Activated CD8-positive, alpha-beta memory T cell treated with anti-CD3 and anti-CD28 coated beads for 48 hours (primary cell): ENCODE data around the gene FAM111A.

Experiments
- DNase-seq, 3 experiments: peaks; one replicate each; pipeline ENCODE4 v3.0.0-alpha.2; 2020; ENCODE audit warnings: low read depth in 2 of 3, low spot score in 2 of 3

Gene FAM111A

GRCh38 chr11:59141191-59141590 is 1.5 kb upstream of the FAM111A start:
- no peak for DNase-seq

DNA sequence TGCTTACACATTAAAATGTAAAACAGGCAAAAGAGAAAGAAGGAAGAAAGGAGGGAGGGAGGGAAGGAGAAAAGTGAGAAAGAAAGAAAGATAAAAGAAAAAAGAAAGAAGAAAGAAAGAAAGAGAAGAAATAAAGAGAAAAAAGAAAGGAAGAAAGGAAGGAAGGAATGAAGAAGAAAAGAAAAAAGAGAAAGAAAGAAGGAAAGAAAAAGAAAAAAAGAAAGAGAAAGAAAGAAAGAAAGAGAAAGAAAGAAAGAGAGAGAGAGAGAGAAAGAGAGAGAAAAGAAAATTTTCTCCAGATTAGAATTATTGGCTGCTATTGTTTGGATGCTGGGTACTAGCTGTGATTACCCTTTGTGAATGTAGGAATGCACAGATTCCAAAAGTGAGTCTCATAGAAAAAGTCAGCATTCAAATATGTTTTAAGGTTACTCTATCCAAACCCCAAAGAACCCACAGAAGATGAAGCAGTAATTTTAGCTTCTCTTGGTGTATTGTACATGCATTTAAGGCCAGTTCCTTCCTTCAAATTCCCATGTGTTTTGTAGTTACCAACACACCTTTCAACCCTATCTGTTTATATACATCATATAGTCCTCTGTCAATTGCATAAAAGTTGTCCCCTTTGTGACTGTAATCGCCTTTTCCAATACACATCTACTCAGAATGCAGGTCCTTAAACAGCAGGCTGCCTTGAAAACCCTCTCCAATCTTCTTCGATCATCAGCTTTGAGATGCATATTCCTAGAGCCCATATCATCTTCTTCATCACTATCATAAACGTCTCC is 789 bp upstream of the FAM111A start:
- DNase-seq: no peak

GRCh38 chr11:59144096-59144495 is 1.4 kb downstream of the FAM111A start:
- no peak for DNase-seq

- peak; percentile 51 to 57 (median 52) for DNase-seq
Measured at GRCh38 chr11:59144579-59145345, 2.1 kb downstream of the FAM111A start.

GRCh38 chr11:59145534-59145933 is 2.9 kb downstream of the FAM111A start:
- DNase-seq: no peak

GRCh38 chr11:59151761-59152160 is 9.1 kb downstream of the FAM111A start:
- DNase-seq: no peak

DNA sequence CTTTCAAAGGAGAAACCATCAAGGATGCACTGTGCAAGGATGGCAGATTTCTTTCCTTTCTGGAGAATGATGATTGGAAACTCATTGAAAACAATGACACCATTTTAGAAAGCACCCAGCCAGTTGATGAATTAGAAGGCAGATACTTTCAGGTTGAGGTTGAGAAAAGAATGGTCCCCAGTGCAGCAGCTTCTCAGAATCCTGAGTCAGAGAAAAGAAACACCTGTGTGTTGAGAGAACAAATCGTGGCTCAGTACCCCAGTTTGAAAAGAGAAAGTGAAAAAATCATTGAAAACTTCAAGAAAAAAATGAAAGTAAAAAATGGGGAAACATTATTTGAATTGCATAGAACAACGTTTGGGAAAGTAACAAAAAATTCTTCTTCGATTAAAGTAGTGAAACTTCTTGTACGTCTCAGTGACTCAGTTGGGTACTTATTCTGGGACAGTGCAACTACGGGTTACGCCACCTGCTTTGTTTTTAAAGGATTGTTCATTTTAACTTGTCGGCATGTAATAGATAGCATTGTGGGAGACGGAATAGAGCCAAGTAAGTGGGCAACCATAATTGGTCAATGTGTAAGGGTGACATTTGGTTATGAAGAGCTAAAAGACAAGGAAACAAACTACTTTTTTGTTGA is 9.8 kb downstream of the FAM111A start:
- no peak for DNase-seq

- DNase-seq: no peak
Measured at GRCh38 chr11:59154610-59155009, 12.0 kb downstream of the FAM111A start.

GRCh38 chr11:59157433-59157832 is 14.8 kb downstream of the FAM111A start:
- no peak for DNase-seq

DNA sequence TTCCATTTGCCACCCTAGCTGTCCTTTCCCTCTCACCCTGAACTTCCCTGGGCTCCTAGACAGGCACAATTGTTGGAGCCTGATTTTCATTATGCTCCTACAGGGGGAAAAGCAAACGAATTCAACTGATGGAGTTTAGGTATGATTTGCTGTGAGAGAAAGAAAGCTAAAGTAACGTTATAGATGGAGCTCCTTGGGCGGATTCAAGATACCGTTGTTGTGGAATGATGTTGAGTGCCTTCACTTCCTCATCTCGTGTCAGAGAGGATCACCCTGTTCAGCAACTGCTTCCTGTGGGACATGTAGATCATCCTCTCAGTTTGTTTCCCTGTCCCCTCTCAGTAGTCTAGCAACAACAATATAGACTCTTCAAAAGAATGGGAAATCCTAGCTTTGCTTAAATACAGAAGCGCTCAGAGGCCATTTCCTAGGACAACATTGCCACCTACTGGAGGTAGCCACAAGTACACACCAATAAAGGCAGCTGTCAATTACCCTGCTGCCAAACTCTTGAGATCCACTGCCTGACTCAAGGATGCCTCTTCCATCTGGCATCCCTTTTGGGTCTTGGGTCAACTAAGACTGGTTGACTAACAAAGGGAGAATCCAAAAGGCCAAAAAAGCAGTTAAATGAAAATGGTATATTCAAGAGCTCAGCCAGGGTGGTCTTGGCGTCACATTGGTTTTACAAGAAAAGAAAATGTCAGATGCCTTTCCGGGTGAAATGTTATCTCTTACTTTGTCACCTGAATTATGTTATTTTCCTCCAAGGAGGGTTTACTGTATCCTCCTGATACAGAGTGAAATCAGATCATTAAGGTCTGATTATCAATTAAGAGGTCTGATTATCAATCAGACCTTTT is 15.8 kb downstream of the FAM111A start:
- DNase-seq: no peak

DNA sequence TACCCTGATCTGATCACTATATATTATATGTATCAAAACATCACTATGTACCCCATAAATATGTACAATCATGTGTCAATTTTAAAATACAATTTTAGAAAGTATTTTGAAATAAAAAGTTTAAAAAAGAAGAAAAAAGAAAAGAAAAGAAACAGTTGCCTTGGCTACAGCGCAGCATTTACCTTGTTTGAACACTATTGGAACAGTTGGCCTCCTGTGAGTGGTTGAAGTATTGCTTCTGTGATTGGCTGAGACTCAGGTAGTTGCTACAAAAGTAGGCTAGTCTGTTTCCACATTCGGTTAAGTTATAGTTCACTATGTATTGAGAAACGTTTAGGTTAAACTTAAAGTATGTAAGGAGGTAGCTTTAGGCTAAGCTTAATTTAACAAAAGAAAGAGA is 21.4 kb downstream of the FAM111A start:
- no peak for DNase-seq

- peak; percentile 64 to 77 (median 75) for DNase-seq
Measured at GRCh38 chr11:59171508-59172322, 29.1 kb downstream of the FAM111A start, which contains the start of gene DTX4. Gene DTX4 (plus strand): TSS chr11:59172132. CDS start chr11:59172596, 464 bp downstream.

DNA sequence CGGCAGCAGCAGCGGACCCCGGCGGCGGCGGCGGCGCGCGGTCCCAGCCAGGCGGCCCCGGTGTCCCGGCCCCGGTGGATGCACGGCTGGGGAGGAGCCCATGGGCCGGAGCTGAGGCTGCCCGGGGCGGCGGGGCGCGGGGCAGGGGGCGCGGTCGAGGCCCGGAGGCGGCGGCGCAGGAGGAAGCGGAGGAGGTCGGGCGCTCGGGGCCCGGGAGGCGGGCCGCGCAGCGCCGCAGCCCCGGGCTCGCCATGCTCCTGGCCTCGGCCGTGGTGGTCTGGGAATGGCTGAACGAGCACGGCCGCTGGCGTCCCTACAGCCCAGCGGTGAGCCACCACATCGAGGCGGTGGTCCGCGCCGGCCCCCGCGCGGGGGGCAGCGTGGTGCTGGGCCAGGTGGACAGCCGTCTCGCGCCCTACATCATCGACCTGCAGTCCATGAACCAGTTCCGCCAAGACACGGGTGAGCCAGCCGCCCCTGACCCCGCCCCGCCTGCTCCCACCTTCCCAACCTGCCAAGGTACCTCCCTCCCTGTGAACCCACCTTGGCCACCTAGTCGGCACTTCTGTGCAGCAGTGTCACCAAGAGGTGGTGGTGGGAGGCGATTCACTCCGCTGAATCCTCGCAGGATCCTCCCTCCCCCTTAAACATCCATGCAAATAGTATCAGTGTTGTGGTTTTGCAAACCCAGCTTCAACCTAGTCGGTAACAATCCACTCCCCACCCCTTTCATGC is 29.9 kb downstream of the FAM111A start:
- no peak for DNase-seq

GRCh38 chr11:59173080-59173963 is 30.7 kb downstream of the FAM111A start:
- DNase-seq: no peak

DNA sequence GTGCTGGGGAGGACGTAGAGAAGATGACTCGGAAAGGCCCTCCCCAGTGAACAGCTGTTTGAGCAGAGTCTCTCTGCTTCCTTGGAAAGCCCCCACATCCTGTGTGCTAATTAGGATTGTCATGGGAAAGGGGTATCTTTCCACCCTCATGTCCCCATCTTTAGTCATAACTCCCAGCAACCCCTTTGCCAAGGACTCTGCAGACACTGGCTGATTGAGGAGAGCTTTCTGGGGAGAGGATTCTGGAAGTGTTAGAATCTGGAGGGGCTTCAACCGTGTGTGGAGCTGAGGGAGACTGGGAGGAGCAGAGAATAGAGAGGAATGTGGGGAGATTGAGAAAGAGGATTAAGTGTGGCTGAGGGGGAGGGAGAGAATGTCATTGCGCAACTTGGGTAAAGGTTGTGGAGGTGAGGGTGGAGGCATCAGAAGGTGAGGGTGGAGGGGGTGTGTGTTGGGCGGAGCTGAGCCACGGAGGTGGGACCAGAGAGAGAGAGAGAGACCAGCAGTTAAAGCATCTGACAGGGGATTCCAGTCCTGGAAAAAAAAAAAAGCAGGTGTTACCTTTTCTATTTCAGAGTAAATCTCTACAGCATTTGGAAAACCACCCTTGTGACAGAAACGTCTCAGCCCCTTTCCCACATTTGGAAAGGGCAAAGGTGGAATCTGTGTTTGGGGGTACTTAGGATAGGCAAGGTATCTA is 31.5 kb downstream of the FAM111A start:
- no peak for DNase-seq

DNA sequence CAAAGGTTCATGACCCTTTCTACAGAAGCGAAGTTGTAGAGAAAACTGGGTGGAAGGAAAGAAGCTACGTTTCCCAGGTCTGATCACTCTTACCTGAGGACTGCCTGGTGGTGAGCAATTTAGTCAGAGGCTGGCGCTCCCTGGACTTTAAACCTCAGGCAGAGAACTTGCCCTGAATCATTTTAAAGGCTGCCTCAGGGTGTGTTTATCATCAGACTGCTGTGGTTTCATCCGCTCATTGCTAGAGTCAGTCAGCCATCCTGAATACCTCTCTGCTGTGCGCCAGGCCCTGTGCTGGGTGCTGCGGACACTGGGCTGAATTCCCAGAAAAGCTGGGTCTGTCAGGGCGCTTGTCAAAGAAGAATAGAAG is 32.0 kb downstream of the FAM111A start:
- DNase-seq: no peak

GRCh38 chr11:59175091-59175501 is 32.4 kb downstream of the FAM111A start:
- no peak for DNase-seq

DNA sequence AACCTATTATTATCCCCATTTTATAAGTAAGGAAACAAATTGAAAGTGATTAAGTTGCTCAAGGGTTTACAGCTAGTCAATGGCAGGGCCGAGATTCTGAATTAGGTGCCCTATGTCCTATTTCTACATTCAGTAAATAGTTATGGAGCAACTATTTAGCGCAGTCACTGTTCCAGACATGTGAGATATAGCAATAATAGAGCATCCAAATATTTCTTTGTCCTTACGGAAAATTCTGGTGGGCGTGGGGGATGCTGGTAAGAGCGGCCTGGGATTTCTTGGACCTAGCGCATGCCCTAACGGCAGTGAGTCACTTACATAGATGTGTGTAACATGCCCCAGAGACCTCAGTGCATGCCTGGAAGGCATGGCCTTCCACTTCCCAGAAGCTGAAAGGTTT is 33.7 kb downstream of the FAM111A start:
- DNase-seq: no peak
